Measurements from ENCODE around the gene ZFHX3. TPM values are rescaled to one million over a fixed set of nuclear protein-coding genes. Genes with fewer than 3 reads are reported as not detected.

The ZFHX3 gene
- total RNA-seq, 1 donor from 2014 or later = 40.1 TPM

DNA sequence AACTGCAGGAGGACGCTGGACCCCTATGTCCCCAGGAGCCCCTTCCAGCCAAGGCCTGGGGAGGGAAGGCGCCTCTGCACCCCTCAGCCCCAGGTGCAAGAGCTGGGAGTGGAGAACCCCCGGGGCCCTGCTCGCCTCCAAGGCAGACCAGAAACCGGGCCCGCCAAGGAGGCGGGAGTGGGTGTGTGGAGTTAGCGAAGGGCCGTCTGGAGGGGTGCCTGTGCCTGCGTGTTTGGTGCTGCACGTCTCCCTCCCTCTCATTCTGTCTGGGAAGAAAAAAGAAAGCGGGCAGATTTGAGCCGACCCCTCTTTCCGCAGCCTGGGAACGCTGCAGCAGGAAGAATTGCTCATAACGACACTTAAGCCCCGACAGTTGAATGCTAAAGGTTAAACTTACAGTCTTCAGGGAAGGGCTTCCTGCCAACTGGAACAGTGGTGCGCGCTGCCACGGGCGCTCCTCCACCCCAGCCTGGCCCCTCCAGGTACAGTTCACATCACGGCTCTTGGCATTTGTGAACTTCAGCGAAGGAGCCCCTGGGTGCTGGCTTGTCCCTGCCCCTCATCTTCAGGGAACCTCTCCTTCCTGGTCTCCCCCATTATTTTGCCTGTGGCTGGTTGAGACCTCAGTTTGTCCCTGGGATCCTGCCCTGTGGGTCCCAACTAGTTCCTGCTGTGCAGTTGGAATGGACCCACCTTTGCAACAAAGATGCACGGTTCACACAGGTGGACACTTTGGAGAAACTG is 19.2 kb upstream of the ZFHX3 start:
- Mint-ChIP-seq H3K4me3 (peak overlapping the region; percentile 59), H3K9me3 (no peaks in the 10 kb centered on the region), H3K36me3 (ENCODE audit: low read depth) (no peaks in the 10 kb centered on the region), H3K27ac (ENCODE audit: unreplicated experiment) (no peak overlapping the region), H3K27me3 (ENCODE audit: low read depth) (peaks cover 81% of the 10 kb centered on the region), H3K4me1 (peaks cover 77% of the 10 kb centered on the region)
- DNase-seq (ENCODE audit: low read depth, low spot score) = no peak
- TF ChIP-seq, protein P1, sequence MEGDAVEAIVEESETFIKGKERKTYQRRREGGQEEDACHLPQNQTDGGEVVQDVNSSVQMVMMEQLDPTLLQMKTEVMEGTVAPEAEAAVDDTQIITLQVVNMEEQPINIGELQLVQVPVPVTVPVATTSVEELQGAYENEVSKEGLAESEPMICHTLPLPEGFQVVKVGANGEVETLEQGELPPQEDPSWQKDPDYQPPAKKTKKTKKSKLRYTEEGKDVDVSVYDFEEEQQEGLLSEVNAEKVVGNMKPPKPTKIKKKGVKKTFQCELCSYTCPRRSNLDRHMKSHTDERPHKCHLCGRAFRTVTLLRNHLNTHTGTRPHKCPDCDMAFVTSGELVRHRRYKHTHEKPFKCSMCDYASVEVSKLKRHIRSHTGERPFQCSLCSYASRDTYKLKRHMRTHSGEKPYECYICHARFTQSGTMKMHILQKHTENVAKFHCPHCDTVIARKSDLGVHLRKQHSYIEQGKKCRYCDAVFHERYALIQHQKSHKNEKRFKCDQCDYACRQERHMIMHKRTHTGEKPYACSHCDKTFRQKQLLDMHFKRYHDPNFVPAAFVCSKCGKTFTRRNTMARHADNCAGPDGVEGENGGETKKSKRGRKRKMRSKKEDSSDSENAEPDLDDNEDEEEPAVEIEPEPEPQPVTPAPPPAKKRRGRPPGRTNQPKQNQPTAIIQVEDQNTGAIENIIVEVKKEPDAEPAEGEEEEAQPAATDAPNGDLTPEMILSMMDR (conservative IDR thresholded peaks at IDR 0.05) = no peak

DNA sequence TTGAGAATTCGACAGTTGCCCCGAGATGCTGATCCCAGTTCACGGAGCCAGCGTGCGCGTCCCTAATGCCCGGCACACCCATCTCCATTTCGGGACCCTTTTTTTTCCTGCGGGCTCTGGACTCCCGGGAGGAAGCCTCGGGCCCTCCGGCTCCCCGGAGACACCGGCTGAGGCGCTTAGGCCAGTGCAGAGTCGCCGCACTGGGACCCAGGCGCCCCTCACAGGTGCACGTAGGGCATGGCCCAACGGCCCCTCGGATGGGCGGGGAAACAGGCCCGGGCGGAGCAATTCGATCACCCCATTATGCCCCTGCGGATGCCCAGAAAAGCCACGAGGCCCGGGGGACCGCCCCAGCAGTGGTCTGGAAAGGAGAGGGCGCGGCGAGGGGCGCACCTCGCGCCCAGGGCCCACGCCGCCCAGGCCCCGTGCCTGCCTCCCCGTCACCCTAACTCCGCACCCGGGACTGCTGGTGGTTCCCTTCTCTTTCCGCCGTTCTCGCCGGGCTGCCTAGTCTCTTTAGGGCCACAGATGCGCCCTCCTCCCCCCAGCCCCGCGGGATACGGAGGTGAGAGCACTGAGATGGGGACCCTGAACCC is 18.5 kb upstream of the ZFHX3 start:
- H3K27me3 Mint-ChIP-seq (ENCODE audit: low read depth) = peaks cover 83% of the 10 kb centered on the region
- no peaks in the 10 kb centered on the region for H3K9me3 Mint-ChIP-seq
- H3K36me3 Mint-ChIP-seq (ENCODE audit: low read depth) = no peaks in the 10 kb centered on the region
- DNase-seq (ENCODE audit: low read depth, low spot score) = no peak
- peaks cover 80% of the 10 kb centered on the region for H3K4me1 Mint-ChIP-seq
- TF ChIP-seq, protein P1 (conservative IDR thresholded peaks at IDR 0.05) = no peak
- peak overlapping the region; percentile 73 for H3K4me3 Mint-ChIP-seq
- no peak overlapping the region for H3K27ac Mint-ChIP-seq (ENCODE audit: unreplicated experiment)

DNA sequence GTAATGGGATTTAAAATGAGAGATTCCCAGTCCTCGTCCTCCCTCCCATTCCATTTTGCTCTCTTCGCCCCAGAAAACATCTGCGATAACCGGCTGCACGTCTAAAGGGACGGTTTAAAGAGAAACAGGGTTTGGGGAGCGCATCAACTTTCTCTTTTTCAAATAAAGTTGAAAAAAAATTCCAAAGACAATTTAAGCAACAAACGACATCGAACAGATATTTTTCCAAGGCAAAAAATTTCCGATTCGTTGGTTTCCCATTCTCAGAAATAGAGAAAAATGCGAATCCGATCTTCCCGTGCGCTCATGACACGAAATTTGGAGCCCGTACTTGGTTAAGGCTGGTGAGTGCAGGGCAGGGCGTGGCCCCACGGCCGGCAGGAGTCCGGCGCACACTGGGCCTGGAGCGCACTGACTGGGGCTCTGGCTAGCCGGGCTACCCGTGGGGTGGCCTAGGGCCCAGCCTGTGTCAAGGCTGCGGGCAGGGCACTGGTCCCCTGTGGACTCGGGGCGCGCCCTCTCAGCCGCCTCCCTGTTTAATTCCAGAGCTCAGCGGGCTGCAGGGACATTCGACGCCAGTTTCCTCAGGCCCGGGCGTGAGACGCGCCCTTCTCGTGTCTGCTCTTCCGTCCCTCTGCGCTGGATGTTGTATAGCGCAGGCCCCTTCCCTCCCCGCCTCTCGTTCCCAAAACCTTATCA is 17.9 kb upstream of the ZFHX3 start:
- Mint-ChIP-seq H3K36me3 (ENCODE audit: low read depth) (no peaks in the 10 kb centered on the region), H3K4me3 (peak overlapping the region; percentile 80), H3K9me3 (no peaks in the 10 kb centered on the region), H3K4me1 (peaks cover 80% of the 10 kb centered on the region), H3K27me3 (ENCODE audit: low read depth) (peaks cover 80% of the 10 kb centered on the region), H3K27ac (ENCODE audit: unreplicated experiment) (no peak overlapping the region)
- TF ChIP-seq, protein P1 (conservative IDR thresholded peaks at IDR 0.05) = no peak
- DNase-seq (ENCODE audit: low read depth, low spot score) = no peak

DNA sequence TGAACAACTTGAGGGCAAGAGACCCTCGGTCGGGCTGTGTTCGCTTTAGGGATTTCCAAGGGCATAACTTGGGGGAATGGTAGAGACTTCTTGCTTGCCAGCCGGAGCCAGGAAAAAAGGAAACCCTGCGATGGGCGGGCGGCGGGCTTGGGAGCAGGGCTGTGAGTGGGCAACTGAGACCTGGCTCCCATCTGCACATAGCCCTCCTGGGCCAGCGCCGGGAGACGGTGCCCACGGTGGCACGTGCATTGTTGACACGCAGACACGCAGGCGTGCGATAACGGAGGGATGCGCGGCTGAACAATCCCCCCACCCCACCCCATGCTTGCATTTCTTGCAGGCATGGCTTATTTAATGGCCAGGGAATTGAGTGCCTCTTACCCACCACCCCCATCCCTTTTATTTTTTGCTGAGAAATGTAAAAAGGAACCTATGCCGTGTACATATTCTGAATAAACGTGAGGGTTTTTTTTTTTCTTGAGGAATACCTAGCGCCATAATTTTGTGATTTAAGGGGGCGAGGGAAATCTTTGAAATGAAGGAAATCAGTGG is 17.1 kb upstream of the ZFHX3 start:
- TF ChIP-seq, protein P1 (conservative IDR thresholded peaks at IDR 0.05) = no peak
- Mint-ChIP-seq H3K36me3 (ENCODE audit: low read depth) (no peaks in the 10 kb centered on the region), H3K4me1 (peaks cover 80% of the 10 kb centered on the region), H3K4me3 (peak overlapping the region; percentile 80), H3K27me3 (ENCODE audit: low read depth) (peaks cover 73% of the 10 kb centered on the region), H3K9me3 (no peaks in the 10 kb centered on the region), H3K27ac (ENCODE audit: unreplicated experiment) (no peak overlapping the region)
- DNase-seq (ENCODE audit: low read depth, low spot score) = no peak

DNA sequence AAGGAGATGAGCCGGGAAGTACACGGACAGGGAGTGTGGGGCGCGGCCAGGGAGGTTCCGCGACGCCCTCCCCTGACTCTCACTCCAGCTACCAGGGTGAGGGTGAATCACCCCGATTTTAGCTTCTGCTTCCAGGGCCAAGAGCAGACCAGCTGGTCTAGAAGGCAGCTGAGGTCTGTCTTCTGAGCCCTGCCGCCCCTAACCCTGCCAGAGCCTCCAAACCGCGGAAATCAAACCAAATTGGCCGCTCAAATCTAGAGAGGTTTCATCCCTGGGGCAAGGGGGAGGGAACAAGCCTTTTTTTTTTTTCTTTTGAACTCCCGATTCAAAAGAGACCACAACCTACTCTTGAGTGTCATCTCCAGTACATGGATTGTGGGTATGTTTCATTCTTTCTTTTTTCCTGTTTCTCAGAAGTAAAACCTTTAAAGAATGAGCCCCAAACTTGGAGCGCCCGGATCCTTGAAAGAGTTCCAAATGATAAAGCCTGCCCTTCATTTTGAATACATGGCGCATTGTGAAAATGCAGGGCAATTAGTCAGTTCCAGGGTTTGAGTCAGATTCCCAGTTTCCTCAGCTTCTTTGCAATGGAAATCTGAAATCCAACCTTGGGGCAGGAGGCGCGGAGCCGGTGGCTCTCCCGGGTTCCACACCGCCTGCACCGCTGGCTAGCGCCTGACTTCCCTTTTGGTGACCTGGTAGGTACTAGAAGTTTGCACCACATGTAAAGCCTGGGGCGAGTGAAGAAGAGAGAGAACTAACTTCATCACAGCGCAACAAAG is 16.5 kb upstream of the ZFHX3 start:
- peaks cover 81% of the 10 kb centered on the region for H3K4me1 Mint-ChIP-seq
- H3K27me3 Mint-ChIP-seq (ENCODE audit: low read depth) = peaks cover 70% of the 10 kb centered on the region
- no peaks in the 10 kb centered on the region for H3K9me3 Mint-ChIP-seq
- no peak overlapping the region for H3K27ac Mint-ChIP-seq (ENCODE audit: unreplicated experiment)
- H3K36me3 Mint-ChIP-seq (ENCODE audit: low read depth) = no peaks in the 10 kb centered on the region
- TF ChIP-seq, protein P1 (conservative IDR thresholded peaks at IDR 0.05) = no peak
- DNase-seq (ENCODE audit: low read depth, low spot score) = no peak
- H3K4me3 Mint-ChIP-seq = peak overlapping the region; percentile 80
